Natural killer cell treated with Interleukin-12 subunit alpha and Interleukin-12 subunit beta and Interleukin-15 and Interleukin-18, amount 100 ng/mL, for 72 hours (primary cell): Measurements from ENCODE around the gene ITIH5. TPM values are rescaled to one million over a fixed set of nuclear protein-coding genes. Genes with fewer than 3 reads are reported as not detected.
"Not testable (repeated sequence)": the region's sequence is repeated elsewhere in the genome, so short reads cannot be mapped to it uniquely, and the experiment has no call there.

ENCODE experiments used
- ATAC-seq, 2 donors: fragments of 150-1000 bp; cut with Tn5 transposase in 1 of 2; sonication (Bioruptor Pico), chemical (Tn5 transposase) in 1 of 2; 2 replicates each; pipeline ENCODE4 v1.10.0; 2021
- DNase-seq: peaks from one replicate; pipeline ENCODE4 v3.0.0; 2022; ENCODE audit warnings: low spot score
- H3K27ac Mint-ChIP-seq, 2 donors: 1 replicate in 1 of 2; 2 replicates in 1 of 2; pipeline ENCODE4 v1.8.0; 2022; ENCODE audit warnings: mixed read lengths in 2 of 2, mild to moderate bottlenecking in 1 of 2, moderate library complexity in 1 of 2
- H3K27me3 Mint-ChIP-seq, 2 donors: 1 replicate in 1 of 2; 2 replicates in 1 of 2; pipeline ENCODE4 v1.8.0; 2022; ENCODE audit warnings: mixed read lengths in 2 of 2
- H3K36me3 Mint-ChIP-seq: one replicate; pipeline ENCODE4 v1.8.0; 2022; ENCODE audit warnings: mixed read lengths
- H3K4me1 Mint-ChIP-seq, 2 donors: 1 replicate in 1 of 2; 2 replicates in 1 of 2; pipeline ENCODE4 v1.8.0; 2022; ENCODE audit warnings: low read depth in 2 of 2, mixed read lengths in 2 of 2, mild to moderate bottlenecking in 1 of 2
- H3K4me3 Mint-ChIP-seq: one replicate; pipeline ENCODE4 v1.8.0; 2022; ENCODE audit warnings: mixed read lengths
- H3K9me3 Mint-ChIP-seq: 2 replicates; pipeline ENCODE4 v1.8.0; 2022; ENCODE audit warnings: mixed read lengths
- total RNA-seq, 2 donors: library from RNA; stranded (reverse); gene quantifications; one replicate each; pipeline ENCODE4 v1.2.3, GENCODE V29; 2022

ITIH5 gene
- total RNA-seq, 2 donors from 2014 or later = not detected

- DNase-seq = no peak
- peaks cover 42 to 78% of the 10 kb centered on the region in 2 donors for H3K27me3 Mint-ChIP-seq
These were observed 736 bp upstream of the ITIH5 start for GRCh38 chr10:7667262-7668141.

GRCh38 chr10:7665767-7666166 lies 999 bp downstream of the ITIH5 start:
- Mint-ChIP-seq H3K9me3 (no peaks in the 10 kb centered on the region), H3K4me1 (peaks cover 6 to 9% of the 10 kb centered on the region in 2 donors), H3K27me3 (peaks cover 39 to 72% of the 10 kb centered on the region in 2 donors), H3K27ac (no peak overlapping the region), H3K4me3 (peak overlapping the region; percentile 56), H3K36me3 (no peaks in the 10 kb centered on the region)
- no peak for DNase-seq
- no peak for ATAC-seq

More at GRCh38 chr10:7667262-7668141, 736 bp upstream of the ITIH5 start:
- H3K4me3 Mint-ChIP-seq = peak overlapping the region; percentile 62
- no peaks in the 10 kb centered on the region for H3K9me3 Mint-ChIP-seq
- H3K27ac Mint-ChIP-seq = no peak overlapping the region
- ATAC-seq = peak; percentile 33 to 55
- no peaks in the 10 kb centered on the region for H3K36me3 Mint-ChIP-seq
- peaks cover 6 to 9% of the 10 kb centered on the region in 2 donors for H3K4me1 Mint-ChIP-seq

- Mint-ChIP-seq H3K9me3 (no peaks in the 10 kb centered on the region), H3K27me3 (peaks cover 43 to 73% of the 10 kb centered on the region in 2 donors), H3K4me1 (peaks cover 6 to 9% of the 10 kb centered on the region in 2 donors), H3K4me3 (no peak overlapping the region), H3K27ac (no peak overlapping the region), H3K36me3 (no peaks in the 10 kb centered on the region)
- ATAC-seq (no peak), DNase-seq (no peak)
These were observed 2.1 kb downstream of the ITIH5 start for GRCh38 chr10:7664707-7665106.

GRCh38 chr10:7662522-7662921 lies 4.2 kb downstream of the ITIH5 start:
- ATAC-seq (no peak), DNase-seq (no peak)
- H3K36me3 Mint-ChIP-seq = no peaks in the 10 kb centered on the region
- no peak overlapping the region for H3K4me3 Mint-ChIP-seq
- no peak overlapping the region for H3K27ac Mint-ChIP-seq
- H3K9me3 Mint-ChIP-seq = no peaks in the 10 kb centered on the region
- peaks cover 6% of the 10 kb centered on the region in 2 donors for H3K4me1 Mint-ChIP-seq
- peaks cover 47 to 54% of the 10 kb centered on the region in 2 donors for H3K27me3 Mint-ChIP-seq

- no peak overlapping the region for H3K27ac Mint-ChIP-seq
- H3K9me3 Mint-ChIP-seq = no peaks in the 10 kb centered on the region
- H3K36me3 Mint-ChIP-seq = no peaks in the 10 kb centered on the region
- ATAC-seq (no peak), DNase-seq (no peak)
- no peak overlapping the region for H3K4me3 Mint-ChIP-seq
- peaks cover 40 to 48% of the 10 kb centered on the region in 2 donors for H3K27me3 Mint-ChIP-seq
- no peaks in the 10 kb centered on the region for H3K4me1 Mint-ChIP-seq
These were observed 7.2 kb downstream of the ITIH5 start for GRCh38 chr10:7659560-7659959.

GRCh38 chr10:7657552-7657951 lies 9.2 kb downstream of the ITIH5 start:
- Mint-ChIP-seq H3K27me3 (peaks cover 37 to 45% of the 10 kb centered on the region in 2 donors), H3K36me3 (no peaks in the 10 kb centered on the region), H3K27ac (no peak overlapping the region), H3K4me3 (no peak overlapping the region), H3K4me1 (no peaks in the 10 kb centered on the region), H3K9me3 (no peaks in the 10 kb centered on the region)
- ATAC-seq (no peak), DNase-seq (no peak)

- H3K4me3 Mint-ChIP-seq, H3K36me3 Mint-ChIP-seq, H3K9me3 Mint-ChIP-seq, DNase-seq, H3K27ac Mint-ChIP-seq, H3K4me1 Mint-ChIP-seq, ATAC-seq: not testable (repeated sequence)
- peaks cover 34 to 44% of the 10 kb centered on the region in 2 donors for H3K27me3 Mint-ChIP-seq
These were observed 9.7 kb downstream of the ITIH5 start for GRCh38 chr10:7657079-7657478.

- no peak for ATAC-seq
- Mint-ChIP-seq H3K4me1 (no peaks in the 10 kb centered on the region), H3K27ac (no peak overlapping the region), H3K9me3 (no peaks in the 10 kb centered on the region), H3K36me3 (no peaks in the 10 kb centered on the region), H3K27me3 (peaks cover 23 to 46% of the 10 kb centered on the region in 2 donors), H3K4me3 (no peak overlapping the region)
- DNase-seq = no peak
These were observed 14.8 kb downstream of the ITIH5 start for GRCh38 chr10:7651853-7652470.

- H3K27ac Mint-ChIP-seq = peak overlapping the region in 1 of 2 donors; percentile 1
- no peaks in the 10 kb centered on the region for H3K9me3 Mint-ChIP-seq
- H3K4me1 Mint-ChIP-seq = no peaks in the 10 kb centered on the region
These were observed 17.0 kb downstream of the ITIH5 start for GRCh38 chr10:7649673-7650300.

GRCh38 chr10:7647062-7647664 lies 19.6 kb downstream of the ITIH5 start:
- no peaks in the 10 kb centered on the region for H3K4me1 Mint-ChIP-seq
- no peak overlapping the region for H3K27ac Mint-ChIP-seq
- no peak for ATAC-seq

More at GRCh38 chr10:7649673-7650300, 17.0 kb downstream of the ITIH5 start:
- no peak for DNase-seq
- ATAC-seq = no peak
- Mint-ChIP-seq H3K4me3 (no peak overlapping the region), H3K36me3 (no peaks in the 10 kb centered on the region), H3K27me3 (peaks cover 28 to 46% of the 10 kb centered on the region in 2 donors)

GRCh38 chr10:7642491-7643011 lies 24.2 kb downstream of the ITIH5 start:
- Mint-ChIP-seq H3K9me3 (peaks cover 4% of the 10 kb centered on the region), H3K27me3 (peaks cover 40 to 46% of the 10 kb centered on the region in 2 donors), H3K36me3 (no peaks in the 10 kb centered on the region), H3K27ac (no peak overlapping the region), H3K4me1 (no peaks in the 10 kb centered on the region), H3K4me3 (no peak overlapping the region)
- no peak for DNase-seq
- no peak for ATAC-seq

More at GRCh38 chr10:7647062-7647664, 19.6 kb downstream of the ITIH5 start:
- Mint-ChIP-seq H3K9me3 (no peaks in the 10 kb centered on the region), H3K36me3 (no peaks in the 10 kb centered on the region), H3K4me3 (no peak overlapping the region), H3K27me3 (peaks cover 25 to 35% of the 10 kb centered on the region in 2 donors)
- DNase-seq = no peak

GRCh38 chr10:7635408-7636125 lies 31.2 kb downstream of the ITIH5 start:
- Mint-ChIP-seq H3K27ac (no peak overlapping the region), H3K9me3 (peaks cover 4% of the 10 kb centered on the region), H3K4me3 (no peak overlapping the region), H3K4me1 (no peaks in the 10 kb centered on the region), H3K27me3 (peaks cover 33 to 39% of the 10 kb centered on the region in 2 donors), H3K36me3 (no peaks in the 10 kb centered on the region)
- ATAC-seq = no peak
- no peak for DNase-seq
